GM19351 (cell line): ENCODE measurements around the gene KDR.

Experiments
- ATAC-seq: cut with Tn5 transposase; IDR thresholded peaks from one replicate; pipeline ENCODE4 v1.9.1; 2021; ENCODE audit warnings: mild to moderate bottlenecking, moderate library complexity; ENCODE audit not compliant: unreplicated experiment

The KDR gene

GRCh38 chr4:55125087-55125721 is at the start of gene KDR:
KDR (minus strand) TSS chr4:55125595; CDS start chr4:55125293, 302 bp downstream.
- ATAC-seq = no peak

- ATAC-seq = no peak
Observed at GRCh38 chr4:55173580-55173979, 48.2 kb upstream of the KDR start.

GRCh38 chr4:55172694-55173287 is 47.4 kb upstream of the KDR start:
- no peak for ATAC-seq

GRCh38 chr4:55170462-55170861 is 45.1 kb upstream of the KDR start:
- ATAC-seq = no peak

GRCh38 chr4:55169352-55169961 is 44.1 kb upstream of the KDR start:
- no peak for ATAC-seq

- no peak for ATAC-seq
Observed at GRCh38 chr4:55162396-55162795, 37.0 kb upstream of the KDR start.

GRCh38 chr4:55161739-55162138 is 36.3 kb upstream of the KDR start:
- ATAC-seq = no peak

DNA sequence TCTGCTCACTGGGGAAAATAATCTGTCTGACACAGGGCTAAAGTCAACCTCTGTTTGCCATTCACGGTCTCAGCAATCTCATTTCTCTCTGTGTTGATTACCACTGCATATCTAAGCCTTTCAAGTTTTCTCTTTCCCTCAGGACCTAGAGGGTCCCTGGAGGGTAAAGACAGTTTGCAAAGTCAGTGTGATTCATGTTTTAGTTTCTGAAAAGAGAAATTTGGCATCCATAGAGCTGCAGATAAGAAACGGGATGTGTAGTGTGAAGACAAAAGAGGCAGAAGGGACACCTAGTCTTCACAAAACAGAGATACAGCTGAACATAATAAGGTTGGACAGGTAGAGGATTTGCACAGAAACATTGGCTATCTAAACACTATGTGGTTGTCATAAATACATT is 34.5 kb upstream of the KDR start:
- no peak for ATAC-seq

GRCh38 chr4:55158957-55159356 is 33.6 kb upstream of the KDR start:
- no peak for ATAC-seq

GRCh38 chr4:55157559-55158277 is 32.3 kb upstream of the KDR start:
- ATAC-seq = no peak

DNA sequence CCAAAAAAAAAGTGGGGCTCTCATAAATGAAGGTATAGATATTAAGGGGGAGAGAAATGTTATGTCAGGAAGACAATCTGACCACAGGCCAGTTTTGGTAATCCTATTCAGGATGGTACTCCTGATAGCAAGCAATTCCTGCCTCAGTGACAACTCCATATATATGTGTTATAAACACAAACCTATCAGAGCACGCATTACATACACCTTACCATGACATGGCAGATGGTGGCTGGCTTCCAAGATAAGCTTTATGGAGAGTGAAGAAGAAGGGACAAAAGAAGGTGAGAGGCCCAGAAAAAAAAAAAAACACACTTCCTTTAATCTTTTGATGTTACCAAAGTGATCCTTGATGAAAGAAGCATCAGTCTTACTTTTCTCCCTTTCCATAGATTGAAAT is 29.5 kb upstream of the KDR start:
- ATAC-seq = no peak

DNA sequence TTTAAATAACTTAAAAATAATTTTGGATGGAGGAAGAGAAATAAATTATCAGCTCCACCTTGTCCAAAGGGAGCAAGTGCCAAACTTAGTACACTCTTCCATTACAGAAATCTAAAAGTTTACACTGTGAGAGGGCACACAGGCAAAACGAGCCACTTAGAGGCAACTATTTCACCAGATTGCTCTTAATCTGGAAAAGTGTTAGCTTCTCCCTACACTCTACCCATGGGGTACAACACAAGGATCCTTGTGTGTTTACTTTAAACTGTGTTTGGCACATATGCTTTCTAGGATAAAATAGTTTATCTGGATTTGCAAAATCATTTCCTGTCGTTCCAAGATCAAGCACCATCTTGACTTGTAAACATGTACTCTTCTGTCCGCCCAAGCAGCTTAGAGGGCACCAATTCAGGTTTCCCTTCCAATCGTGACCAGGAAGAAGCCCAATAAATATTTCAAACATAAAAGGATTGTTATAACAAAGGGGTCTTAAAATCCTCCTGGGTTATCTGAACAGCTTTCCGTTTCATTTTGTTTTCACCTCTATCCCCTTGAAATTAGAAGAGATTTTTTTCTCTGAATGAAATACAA is 29.0 kb upstream of the KDR start:
- no peak for ATAC-seq

- ATAC-seq = no peak
Observed at GRCh38 chr4:55143858-55144257, 18.5 kb upstream of the KDR start.

GRCh38 chr4:55138367-55138766 is 13.0 kb upstream of the KDR start:
- ATAC-seq = no peak

DNA sequence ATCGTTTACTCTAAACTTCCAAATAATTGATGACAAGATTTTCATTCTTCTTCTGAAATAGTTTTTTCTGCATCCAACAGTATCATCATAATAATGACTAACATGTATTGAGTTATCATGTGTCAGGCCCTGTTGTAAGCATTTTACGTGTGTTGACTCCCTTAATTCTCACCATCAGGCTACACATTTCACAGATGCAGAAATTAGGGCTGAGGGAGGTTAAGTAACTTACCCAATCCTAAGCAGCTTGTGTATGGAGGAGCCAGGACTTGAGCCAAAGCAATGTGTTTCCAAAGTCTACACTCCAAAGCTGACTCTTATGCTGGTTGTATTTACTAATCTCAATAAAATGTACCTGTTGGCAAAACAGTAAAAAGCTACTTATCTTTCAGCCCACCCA is 11.2 kb upstream of the KDR start:
- no peak for ATAC-seq

DNA sequence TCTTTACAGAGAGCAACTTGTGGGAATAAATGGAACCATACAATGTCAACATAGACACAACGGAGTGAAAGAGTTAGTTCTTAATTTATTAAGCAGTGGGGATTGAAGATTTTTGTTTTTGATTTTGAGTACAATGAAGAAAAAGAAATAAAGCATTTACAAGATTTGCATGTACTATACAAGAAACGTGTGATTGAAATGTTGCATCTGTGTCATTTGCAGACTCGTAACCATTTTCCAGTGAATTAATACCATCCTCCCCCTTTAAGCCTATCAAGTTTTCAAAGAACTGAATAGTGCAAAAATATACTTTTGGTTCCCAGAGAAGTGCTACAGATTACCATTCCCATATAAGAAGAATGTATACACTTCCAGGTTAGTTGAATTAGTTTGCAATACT is 8.6 kb upstream of the KDR start:
- ATAC-seq = no peak

DNA sequence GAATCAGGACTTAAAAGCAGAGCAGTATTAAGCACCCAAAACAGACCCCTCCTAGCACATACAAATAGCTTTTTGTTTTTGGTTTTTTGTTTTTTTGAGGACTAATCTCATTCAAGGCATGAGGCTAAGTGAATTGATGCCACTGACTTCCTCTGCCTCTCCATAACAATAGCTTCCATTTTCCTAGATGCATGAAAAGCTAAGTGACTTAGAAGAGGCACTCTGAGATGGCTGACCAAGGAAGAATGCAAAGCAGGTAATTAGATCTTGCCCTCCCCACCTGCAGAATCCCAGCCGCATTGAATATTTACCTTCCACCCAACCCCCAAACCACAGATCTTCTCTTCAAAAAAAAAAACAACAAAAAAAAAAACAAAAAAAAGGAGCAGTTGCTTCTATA is 7.4 kb upstream of the KDR start:
- ATAC-seq = no peak

GRCh38 chr4:55127521-55127920 is 2.1 kb upstream of the KDR start:
- no peak for ATAC-seq

DNA sequence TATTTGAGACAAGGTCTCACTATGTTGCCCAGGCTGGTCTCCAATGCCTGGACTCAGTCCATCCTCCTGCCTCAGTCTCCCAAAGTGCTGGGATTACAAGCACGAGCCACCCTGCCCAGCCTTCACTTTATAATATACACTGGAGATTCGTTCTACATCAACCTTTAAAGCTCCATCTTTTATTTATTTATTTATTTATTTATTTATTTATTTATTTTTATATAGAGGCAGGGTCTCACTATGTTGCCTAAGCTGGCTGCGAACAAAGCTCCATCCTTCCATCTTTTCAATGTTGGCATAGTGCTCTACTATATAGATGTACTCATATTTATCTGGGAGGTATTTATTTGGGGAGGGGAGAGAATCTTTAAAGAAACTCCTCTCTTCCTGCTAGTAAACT is 1.7 kb upstream of the KDR start:
- ATAC-seq = no peak

GRCh38 chr4:55125763-55126541 is 557 bp upstream of the KDR start:
- no peak for ATAC-seq
